T47D (cell line): Measurements from ENCODE around the gene CASP6.

Experiments used
- DNase-seq, 2 experiments: peaks; one replicate each; pipeline versions ENCODE4 v3.0.0 to v3.0.0-alpha.2; 2011 to 2012; ENCODE audit warnings: low read depth in 1 of 2, low spot score in 1 of 2
- JUND ChIP-seq: IDR thresholded peaks from 2 replicates; pipeline ENCODE4 v1.6.1; 2012; ENCODE audit warnings: low read depth
- in situ Hi-C: cut with HindIII; loops from 2 replicates; pipeline ENCODE4 v1.10.0; 2016; ENCODE audit warnings: low sequenced_read_pairs, low pct_unique_long_range_greater_than_20kb

The CASP6 gene

DNA sequence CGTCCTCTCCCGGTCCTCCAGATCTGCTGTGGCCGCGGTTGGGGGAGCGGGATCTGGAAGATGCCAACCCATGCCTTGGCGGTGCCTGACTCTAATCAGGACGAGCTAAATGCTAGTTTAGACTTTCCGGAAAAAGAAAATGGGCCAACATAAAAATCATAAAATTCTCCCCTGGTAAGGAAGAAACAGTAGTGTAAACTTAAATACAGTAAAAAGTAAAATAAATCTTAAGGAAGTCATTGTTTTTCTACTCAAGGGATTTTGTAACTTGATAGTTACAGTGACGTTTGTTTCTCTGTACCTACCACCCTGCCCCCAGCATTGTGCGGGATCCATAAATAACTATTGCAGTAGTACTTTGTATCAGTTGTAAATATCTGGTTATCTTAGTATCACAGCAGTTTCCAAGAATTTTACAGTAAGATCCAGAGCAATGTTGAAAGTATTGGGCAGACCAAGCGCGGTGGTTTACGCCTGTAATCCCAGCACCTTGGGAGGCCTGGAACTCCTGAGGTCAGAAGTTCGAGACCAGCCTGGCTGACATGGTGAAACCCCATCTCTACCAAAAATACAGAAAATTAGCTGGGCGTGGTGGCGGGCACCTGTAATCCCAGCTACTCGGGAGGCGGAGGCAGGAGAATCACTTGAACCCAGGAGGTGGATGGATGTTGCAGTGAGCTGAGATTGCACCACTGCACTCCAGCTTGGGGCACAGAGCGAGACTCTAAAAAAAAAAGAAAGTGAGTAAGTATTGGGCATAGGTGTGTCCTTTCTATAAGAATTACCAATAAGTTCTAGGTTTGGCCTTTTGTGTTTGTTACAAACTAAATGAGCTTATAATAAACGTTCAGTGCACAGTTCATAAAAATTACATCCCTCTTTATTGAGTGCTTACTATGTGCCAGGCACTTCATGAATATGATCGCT lies 27.6 kb upstream of the CASP6 start:
- in situ Hi-C loops: no loop called here
- no peak for TF ChIP-seq JUND
- no peak for DNase-seq

DNA sequence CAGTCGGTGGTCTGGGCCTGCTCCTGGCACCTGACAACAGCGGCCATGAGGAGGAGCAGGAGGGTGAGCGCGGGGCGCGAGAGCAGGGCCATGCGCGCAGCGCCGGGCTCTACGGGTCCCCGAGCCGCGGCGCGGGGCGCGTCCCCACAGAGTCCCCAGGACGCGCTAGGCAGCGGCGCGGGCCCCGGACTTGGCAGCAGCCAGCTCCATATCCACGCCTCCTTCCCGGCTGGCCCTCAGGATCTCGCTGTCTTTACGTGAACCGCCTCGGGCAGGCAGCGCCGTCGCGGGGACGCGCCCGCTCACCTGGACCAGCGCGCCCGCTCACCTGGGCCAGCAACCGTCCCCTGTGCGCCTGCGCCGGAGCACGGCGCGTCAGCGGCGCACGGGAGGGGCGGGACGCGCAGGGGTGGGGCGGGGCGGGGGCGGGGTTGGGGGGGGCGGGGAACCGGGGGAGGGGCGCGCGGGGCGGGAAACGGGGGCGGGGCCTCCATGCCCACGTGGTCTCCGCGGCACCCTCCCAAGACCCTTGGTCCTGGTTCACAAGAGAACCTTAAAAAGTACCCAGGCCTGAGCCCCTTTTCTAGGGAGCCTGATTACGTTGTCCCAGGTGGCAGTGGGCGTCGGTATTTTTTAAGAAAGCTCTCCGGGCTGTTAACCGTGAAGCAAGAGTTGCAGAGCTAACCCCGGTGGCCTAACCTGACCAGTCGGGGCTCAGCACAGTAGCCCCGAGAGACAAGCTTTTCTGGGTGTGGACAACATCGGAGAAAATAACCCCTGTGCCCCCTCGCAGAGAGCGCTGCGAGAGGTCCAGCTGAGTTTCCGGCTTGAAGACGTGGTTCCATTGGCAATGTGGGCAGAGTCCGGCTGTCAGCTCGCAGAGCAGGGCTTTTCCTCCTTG lies 26.7 kb upstream of the CASP6 start, which contains the start of gene PLA2G12A:
Gene PLA2G12A, minus strand, starts transcription at position 353 of the 901 bp plus-strand sequence. Its CDS starts 261 bp downstream, at position 92.
- no peak for TF ChIP-seq JUND
- in situ Hi-C loops: no loop called here
- DNase-seq: peak; percentile 77 to 95

DNA sequence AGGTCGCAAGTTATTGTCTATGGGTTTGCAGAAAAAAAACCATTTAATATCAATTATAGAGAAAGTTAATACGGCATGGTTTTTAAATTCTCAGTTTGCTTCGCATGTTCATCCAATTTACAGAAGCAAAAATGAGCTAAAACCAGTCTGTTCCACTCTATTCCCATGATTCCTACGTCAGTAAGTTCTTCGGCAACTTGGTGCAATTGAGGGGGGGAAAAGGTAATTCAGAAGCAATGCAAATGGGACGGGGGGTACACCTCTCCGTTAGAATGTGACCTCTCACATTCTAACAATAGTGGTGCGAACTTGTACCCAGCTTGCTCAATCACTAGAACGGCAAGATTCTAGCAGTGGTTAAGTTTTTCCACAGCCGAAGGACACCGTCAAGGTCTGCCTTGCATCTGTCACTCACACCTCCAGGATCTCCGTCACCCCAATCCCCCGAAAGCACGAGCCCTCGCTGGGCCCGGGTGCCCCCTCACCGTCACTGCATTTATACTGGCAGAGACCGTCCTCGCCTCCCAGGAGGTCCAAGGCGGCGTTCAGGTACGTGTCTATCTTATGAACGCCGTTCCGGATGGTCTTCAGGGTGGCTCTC lies 26.0 kb upstream of the CASP6 start:
- peak in 1 of 2 experiments; percentile 3 for DNase-seq
- no peak for TF ChIP-seq JUND
- in situ Hi-C loops: no loop called here

DNA sequence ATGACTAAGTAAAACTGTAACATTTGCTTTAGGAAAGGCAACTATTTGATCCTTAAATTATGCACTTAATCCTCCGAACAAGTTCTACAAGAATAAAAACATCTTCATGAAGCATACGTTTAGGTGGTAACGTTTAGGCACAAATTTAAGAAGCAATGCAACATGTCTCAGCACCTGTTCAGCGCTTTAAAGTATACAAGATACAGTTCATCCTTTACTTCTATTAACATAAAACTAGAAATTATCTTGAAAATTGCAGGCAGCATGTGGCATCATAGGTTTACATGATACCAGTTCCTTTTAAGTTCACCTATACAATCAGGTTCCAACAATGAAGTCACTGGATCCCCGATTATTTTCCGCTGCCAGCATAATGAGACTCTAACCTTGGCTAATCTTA lies 25.1 kb upstream of the CASP6 start:
- peak in 1 of 2 experiments; percentile 3 for DNase-seq
- no peak for TF ChIP-seq JUND
- in situ Hi-C loops: no loop called here

DNA sequence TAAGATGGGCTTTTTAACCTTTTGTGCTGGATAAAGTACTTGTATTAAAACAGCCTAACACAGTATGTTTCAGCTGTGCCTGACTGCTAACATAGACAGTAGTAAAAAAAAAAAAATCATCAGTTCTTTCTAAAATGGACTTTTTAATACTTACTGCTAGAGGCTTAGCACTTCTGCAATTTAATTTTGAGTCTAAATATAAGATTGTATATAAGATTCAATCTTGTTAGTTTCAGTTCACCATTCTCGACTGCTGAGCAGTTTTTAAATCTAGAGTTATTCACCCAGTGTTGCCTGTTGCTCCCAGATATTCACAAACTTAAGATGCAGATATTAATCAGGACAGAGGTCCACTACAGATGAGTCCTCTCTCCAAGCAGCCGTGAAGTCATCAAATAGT lies 19.9 kb upstream of the CASP6 start:
- in situ Hi-C loops: no loop called here
- TF ChIP-seq JUND: no peak
- DNase-seq: no peak

DNA sequence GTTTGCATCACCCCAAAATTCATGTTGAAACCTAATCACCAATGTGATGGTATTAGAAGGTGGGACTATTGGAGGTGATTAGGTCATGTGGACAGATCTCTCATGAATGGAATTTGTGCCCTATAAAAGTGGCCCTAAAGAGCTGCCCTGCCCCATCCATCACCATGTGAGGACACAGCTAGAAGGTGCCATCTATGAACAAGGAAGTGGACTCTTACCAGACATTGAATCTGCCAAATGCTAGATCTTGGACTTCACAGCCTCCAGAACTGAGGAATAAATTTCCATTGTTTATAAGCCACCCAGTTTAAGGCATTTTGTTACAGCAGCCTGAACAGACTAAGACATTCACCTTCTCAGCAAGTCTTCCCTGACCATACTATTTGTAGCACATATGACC lies 19.1 kb upstream of the CASP6 start:
- DNase-seq: no peak
- TF ChIP-seq JUND: no peak
- in situ Hi-C loops: no loop called here

DNA sequence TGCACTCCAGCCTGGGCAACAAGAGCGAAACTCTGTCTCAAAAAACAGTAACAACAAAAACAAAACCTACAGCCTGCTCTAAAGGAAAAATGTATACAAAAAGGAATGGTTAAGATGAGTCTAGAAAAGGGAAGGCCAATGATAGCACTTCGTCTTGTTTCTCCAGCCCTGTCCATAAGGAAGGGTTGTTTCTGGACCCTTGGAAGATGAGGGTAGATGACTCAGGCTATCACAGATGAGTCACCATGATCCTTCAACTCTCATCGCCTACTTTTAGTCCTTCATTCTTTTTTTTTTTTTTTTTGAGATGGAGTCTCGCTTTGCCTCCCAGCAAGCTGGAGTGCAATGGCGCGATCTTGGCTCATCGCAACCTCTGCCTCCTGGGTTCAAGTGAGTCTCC lies 17.8 kb upstream of the CASP6 start:
- TF ChIP-seq JUND: no peak
- DNase-seq: no peak
- in situ Hi-C loops: no loop called here

DNA sequence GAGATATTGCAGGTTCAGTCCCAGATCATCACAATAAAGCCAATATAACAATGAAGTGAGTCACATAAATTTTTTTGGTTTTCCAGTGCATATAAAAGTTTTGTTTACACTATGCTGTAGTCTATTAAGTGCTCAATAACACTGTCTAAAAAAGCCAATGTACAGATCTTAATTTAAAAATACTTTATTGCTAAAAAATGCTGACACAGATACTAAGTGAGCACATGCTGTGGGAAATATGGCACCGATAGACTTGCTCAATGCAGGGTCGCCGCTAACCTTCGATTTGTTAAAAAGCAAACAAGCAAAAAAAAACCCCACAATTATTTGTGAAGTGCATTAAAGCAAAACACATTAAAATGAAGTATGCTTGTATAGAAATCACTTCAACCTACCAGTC lies 16.4 kb upstream of the CASP6 start:
- no peak for DNase-seq
- in situ Hi-C loops: no loop called here
- TF ChIP-seq JUND: no peak

DNA sequence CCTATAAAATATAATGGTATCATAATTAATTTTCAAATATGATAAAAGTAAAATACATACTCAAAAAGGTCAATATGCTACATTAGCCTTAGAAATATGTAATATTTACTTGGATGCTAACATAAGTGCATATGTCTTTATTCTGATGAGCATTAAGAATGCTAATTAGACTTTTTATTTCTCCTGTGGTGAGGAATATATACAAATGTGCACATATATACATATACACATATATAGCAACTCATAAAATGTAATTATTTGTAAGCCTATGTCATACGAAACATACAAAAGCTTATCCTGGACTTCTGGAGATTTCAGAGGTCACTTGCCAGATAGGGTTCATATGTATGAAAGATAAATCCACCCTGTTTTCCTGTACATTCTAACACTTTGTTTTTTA lies 15.5 kb upstream of the CASP6 start:
- in situ Hi-C loops: no loop called here
- no peak for DNase-seq
- TF ChIP-seq JUND: no peak

DNA sequence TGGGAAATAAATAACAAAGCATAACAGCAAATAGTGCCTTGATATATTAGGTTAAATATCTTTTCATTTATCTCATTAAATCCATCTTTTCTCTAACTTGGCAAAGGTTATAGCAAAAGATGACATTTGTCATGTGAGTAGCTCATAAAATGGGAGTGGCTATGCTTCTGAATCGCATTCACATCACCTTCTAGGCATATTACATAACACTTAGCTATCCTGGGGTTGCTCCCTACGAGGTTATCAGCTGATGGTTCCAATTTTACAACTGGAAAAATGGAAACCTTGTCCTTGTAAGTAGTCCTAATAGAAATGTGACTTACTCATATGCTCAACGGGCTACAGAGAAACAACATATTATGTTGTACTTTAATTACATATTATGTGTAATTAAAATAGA lies 10.3 kb upstream of the CASP6 start:
- TF ChIP-seq JUND: no peak
- DNase-seq: no peak
- in situ Hi-C loops: no loop called here

DNA sequence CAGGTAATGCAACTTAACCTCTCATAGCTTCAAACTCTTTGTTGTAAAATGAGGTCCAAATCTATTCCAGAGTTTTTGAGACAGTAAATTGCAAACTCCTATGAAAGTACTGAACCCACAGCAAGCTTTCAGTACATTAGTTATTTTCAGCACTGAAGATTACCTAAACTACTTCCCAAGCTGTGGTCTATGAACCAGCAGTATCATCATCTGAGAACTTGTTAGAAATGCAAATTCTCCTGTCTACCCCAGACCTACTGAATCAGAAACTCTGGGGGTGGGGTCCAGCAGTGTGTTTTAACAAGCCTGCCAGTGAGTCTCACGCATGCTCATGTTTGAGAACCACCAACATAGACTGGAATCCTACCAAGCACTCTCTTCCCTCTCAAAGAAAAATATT lies 5.7 kb upstream of the CASP6 start:
- in situ Hi-C loops: no loop called here
- TF ChIP-seq JUND: no peak
- no peak for DNase-seq

DNA sequence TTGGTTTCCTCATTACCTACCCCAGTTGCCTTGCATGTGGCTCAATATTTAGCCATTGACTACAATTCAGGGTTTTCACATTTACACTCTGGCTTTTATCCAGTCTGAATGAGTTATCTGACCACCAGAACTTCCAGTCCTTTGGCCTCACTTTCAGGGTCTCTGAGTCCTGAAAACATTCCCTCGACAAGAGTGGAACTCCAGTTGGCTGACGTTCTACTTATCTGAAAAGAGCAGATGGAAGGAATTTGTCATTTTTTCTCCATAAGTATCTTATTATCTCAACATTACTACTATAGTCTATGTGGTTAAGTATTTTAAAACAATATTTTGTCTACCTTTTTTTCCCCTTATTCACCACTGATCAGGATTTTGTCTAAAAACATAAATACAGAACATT lies 5.2 kb upstream of the CASP6 start:
- in situ Hi-C loops: no loop called here
- no peak for DNase-seq
- TF ChIP-seq JUND: no peak
